Measurements from ENCODE around the gene ZEB1. TPM values are rescaled to one million over a fixed set of nuclear protein-coding genes. Genes with fewer than 3 reads are reported as not detected.

Gene ZEB1
- total and polyA plus RNA-seq, 2 of the 13 experiments (the other 11 are each of a cell fraction or from before 2014, with no cell fraction given): 9.6 to 18.0 TPM

DNA sequence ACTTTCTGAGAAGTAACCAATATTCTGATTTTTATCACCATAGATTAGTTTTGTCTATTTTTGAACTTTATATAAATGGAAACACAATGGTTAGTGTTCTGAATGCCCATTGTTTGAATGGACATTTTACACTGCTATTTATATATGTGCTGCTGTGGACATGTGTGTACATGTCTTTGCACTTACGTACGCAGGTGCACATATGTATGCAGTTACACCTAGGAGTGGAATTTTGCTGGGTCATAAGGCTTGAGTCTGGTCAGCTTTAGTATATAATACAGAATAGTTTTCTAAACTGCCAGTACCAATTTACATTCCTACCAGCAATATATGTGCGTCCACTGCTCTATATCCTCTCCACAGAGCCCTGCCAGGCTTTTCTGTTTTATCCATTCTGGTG lies 24.5 kb upstream of the ZEB1 start:
- Histone ChIP-seq H3K4me3 (replicated peaks in 1 of 3; ENCODE audit: insufficient read depth in 1 of 3, low read depth in 2 of 3, low read length in 3 of 3) (no peak overlapping the region), H3K4me1 (ENCODE audit: insufficient read depth, low read length) (no peaks in the 10 kb centered on the region), H3K79me2 (ENCODE audit: insufficient read depth, low read length) (no peaks in the 10 kb centered on the region), H3K4me2 (ENCODE audit: low read depth, low read length) (no peak overlapping the region), H3K9me3 (ENCODE audit: low read length) (no peaks in the 10 kb centered on the region), H3K27ac (ENCODE audit: extremely low read length, insufficient read depth, low read length) (no peak overlapping the region), H4K20me1 (ENCODE audit: insufficient read depth, low read length) (no peaks in the 10 kb centered on the region), H3K36me3 (replicated peaks in 1 of 2; ENCODE audit: control insufficient read depth in 1 of 2, insufficient read depth in 2 of 2, low read length in 2 of 2) (no peaks in the 10 kb centered on the region), H3K27me3 (ENCODE audit: control insufficient read depth in 1 of 2, insufficient read depth in 2 of 2, low read length in 2 of 2) (peaks cover 0 to 4% of the 10 kb centered on the region in 2 experiments; a peak in 2 of 5 replicates), H3K9ac (ENCODE audit: insufficient read depth, low read depth, low read length) (no peak overlapping the region), H2AFZ (ENCODE audit: low read length) (no peak overlapping the region)
- TF ChIP-seq, protein P1, sequence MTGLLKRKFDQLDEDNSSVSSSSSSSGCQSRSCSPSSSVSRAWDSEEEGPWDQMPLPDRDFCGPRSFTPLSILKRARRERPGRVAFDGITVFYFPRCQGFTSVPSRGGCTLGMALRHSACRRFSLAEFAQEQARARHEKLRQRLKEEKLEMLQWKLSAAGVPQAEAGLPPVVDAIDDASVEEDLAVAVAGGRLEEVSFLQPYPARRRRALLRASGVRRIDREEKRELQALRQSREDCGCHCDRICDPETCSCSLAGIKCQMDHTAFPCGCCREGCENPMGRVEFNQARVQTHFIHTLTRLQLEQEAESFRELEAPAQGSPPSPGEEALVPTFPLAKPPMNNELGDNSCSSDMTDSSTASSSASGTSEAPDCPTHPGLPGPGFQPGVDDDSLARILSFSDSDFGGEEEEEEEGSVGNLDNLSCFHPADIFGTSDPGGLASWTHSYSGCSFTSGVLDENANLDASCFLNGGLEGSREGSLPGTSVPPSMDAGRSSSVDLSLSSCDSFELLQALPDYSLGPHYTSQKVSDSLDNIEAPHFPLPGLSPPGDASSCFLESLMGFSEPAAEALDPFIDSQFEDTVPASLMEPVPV (CRISPR knock-in tag; IDR thresholded peaks at IDR 0.05): no peak
- CTCF ChIA-PET (ENCODE audit: low intra/inter-chr PET ratio, low total read pairs): no interaction called here
- intact Hi-C loops (cut with micrococcal nuclease; ENCODE audit: unreplicated experiment) (no loop called here), in situ Hi-C loops (cut with HindIII; ENCODE audit: extremely low pct_ligation_motif_present, low pct_unique_long_range_greater_than_20kb) (no loop called here)
- DNase-seq (ENCODE audit: low spot score): no peak
- ATAC-seq: no peak
- WGBS (ENCODE audit: low lambda C conversion rate): 61% methylated on average over 3 of the region's 3 CpGs
- POLR2A ChIA-PET: no interaction called here
- no TSS peak for BruUV-seq (replicated peaks)
- FAIRE-seq: no peak

DNA sequence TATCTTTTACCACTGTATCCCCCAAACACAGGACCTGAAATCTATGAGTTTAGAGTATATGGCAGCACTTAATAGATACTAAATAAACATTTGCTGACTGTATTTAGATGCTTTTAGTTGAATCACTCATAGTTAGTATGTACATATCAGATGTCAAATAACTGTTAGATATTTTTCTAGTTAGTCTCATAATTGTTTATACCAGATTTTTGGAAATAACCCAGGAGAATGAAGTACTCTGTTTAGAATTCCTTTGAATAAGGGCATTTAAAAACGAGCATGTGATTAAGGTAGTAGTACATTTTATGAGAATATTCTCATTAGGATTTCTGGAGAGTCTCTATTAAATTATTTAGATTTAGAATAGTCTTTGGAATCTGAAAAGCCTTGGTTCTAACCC lies 22.3 kb upstream of the ZEB1 start:
- in situ Hi-C loops (cut with HindIII; ENCODE audit: extremely low pct_ligation_motif_present, low pct_unique_long_range_greater_than_20kb) (no loop called here), intact Hi-C loops (cut with micrococcal nuclease; ENCODE audit: unreplicated experiment) (no loop called here)
- POLR2A ChIA-PET: no interaction called here
- Histone ChIP-seq H3K4me3 (replicated peaks in 1 of 3; ENCODE audit: insufficient read depth in 1 of 3, low read depth in 2 of 3, low read length in 3 of 3) (no peak overlapping the region), H3K27me3 (ENCODE audit: control insufficient read depth in 1 of 2, insufficient read depth in 2 of 2, low read length in 2 of 2) (peaks cover 0 to 4% of the 10 kb centered on the region in 2 experiments; a peak in 2 of 5 replicates), H2AFZ (ENCODE audit: low read length) (no peak overlapping the region), H3K4me1 (ENCODE audit: insufficient read depth, low read length) (0 out of 2 replicates have a peak, but pooled peaks cover 2% of the 10 kb centered on the region), H3K9me3 (ENCODE audit: low read length) (no peaks in the 10 kb centered on the region), H3K36me3 (replicated peaks in 1 of 2; ENCODE audit: control insufficient read depth in 1 of 2, insufficient read depth in 2 of 2, low read length in 2 of 2) (no peaks in the 10 kb centered on the region), H3K9ac (ENCODE audit: insufficient read depth, low read depth, low read length) (no peak overlapping the region), H3K27ac (ENCODE audit: extremely low read length, insufficient read depth, low read length) (no peak overlapping the region), H3K4me2 (ENCODE audit: low read depth, low read length) (no peak overlapping the region), H3K79me2 (ENCODE audit: insufficient read depth, low read length) (no peaks in the 10 kb centered on the region), H4K20me1 (ENCODE audit: insufficient read depth, low read length) (no peaks in the 10 kb centered on the region)
- no peak for FAIRE-seq
- no peak for DNase-seq (ENCODE audit: low spot score)
- ATAC-seq: no peak
- no TSS peak for BruUV-seq (replicated peaks)
- CTCF ChIA-PET (ENCODE audit: low intra/inter-chr PET ratio, low total read pairs): no interaction called here
- 0% methylated on average over 1 of the region's 1 CpG for WGBS (ENCODE audit: low lambda C conversion rate)
- TF ChIP-seq, protein P2, sequence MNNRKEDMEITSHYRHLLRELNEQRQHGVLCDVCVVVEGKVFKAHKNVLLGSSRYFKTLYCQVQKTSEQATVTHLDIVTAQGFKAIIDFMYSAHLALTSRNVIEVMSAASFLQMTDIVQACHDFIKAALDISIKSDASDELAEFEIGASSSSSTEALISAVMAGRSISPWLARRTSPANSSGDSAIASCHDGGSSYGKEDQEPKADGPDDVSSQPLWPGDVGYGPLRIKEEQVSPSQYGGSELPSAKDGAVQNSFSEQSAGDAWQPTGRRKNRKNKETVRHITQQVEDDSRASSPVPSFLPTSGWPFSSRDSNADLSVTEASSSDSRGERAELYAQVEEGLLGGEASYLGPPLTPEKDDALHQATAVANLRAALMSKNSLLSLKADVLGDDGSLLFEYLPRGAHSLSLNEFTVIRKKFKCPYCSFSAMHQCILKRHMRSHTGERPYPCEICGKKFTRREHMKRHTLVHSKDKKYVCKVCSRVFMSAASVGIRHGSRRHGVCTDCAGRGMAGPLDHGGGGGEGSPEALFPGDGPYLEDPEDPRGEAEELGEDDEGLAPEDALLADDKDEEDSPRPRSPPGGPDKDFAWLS (CRISPR knock-in tag; IDR thresholded peaks at IDR 0.05; ENCODE audit: borderline replicate concordance): no peak
- TF ChIP-seq TEAD2 (CRISPR knock-in tag; IDR thresholded peaks at IDR 0.05) (no peak), POLR2AphosphoS2 (IDR thresholded peaks at IDR 0.05; ENCODE audit: low read depth, low read length) (no peak), ZNF124 (CRISPR knock-in tag; IDR thresholded peaks at IDR 0.05) (no peak), ZNF782 (CRISPR knock-in tag; IDR thresholded peaks at IDR 0.05; ENCODE audit: borderline replicate concordance) (no peak), CEBPG (CRISPR knock-in tag; IDR thresholded peaks at IDR 0.05) (no peak), ATF7-NPFF (CRISPR knock-in tag; IDR thresholded peaks at IDR 0.05; ENCODE audit: low read depth) (no peak)
- TF ChIP-seq, protein P3, sequence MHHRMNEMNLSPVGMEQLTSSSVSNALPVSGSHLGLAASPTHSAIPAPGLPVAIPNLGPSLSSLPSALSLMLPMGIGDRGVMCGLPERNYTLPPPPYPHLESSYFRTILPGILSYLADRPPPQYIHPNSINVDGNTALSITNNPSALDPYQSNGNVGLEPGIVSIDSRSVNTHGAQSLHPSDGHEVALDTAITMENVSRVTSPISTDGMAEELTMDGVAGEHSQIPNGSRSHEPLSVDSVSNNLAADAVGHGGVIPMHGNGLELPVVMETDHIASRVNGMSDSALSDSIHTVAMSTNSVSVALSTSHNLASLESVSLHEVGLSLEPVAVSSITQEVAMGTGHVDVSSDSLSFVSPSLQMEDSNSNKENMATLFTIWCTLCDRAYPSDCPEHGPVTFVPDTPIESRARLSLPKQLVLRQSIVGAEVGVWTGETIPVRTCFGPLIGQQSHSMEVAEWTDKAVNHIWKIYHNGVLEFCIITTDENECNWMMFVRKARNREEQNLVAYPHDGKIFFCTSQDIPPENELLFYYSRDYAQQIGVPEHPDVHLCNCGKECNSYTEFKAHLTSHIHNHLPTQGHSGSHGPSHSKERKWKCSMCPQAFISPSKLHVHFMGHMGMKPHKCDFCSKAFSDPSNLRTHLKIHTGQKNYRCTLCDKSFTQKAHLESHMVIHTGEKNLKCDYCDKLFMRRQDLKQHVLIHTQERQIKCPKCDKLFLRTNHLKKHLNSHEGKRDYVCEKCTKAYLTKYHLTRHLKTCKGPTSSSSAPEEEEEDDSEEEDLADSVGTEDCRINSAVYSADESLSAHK (CRISPR knock-in tag; IDR thresholded peaks at IDR 0.05; ENCODE audit: borderline replicate concordance): no peak
- TF ChIP-seq, protein P4, sequence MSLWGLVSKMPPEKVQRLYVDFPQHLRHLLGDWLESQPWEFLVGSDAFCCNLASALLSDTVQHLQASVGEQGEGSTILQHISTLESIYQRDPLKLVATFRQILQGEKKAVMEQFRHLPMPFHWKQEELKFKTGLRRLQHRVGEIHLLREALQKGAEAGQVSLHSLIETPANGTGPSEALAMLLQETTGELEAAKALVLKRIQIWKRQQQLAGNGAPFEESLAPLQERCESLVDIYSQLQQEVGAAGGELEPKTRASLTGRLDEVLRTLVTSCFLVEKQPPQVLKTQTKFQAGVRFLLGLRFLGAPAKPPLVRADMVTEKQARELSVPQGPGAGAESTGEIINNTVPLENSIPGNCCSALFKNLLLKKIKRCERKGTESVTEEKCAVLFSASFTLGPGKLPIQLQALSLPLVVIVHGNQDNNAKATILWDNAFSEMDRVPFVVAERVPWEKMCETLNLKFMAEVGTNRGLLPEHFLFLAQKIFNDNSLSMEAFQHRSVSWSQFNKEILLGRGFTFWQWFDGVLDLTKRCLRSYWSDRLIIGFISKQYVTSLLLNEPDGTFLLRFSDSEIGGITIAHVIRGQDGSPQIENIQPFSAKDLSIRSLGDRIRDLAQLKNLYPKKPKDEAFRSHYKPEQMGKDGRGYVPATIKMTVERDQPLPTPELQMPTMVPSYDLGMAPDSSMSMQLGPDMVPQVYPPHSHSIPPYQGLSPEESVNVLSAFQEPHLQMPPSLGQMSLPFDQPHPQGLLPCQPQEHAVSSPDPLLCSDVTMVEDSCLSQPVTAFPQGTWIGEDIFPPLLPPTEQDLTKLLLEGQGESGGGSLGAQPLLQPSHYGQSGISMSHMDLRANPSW (CRISPR knock-in tag; IDR thresholded peaks at IDR 0.05; ENCODE audit: borderline replicate concordance): no peak
